ENCODE results near the gene TLCD3B. TPM values are rescaled to one million over a fixed set of nuclear protein-coding genes. Genes with fewer than 3 reads are reported as not detected.

Gene TLCD3B
- polyA plus RNA-seq, 1 experiment, result not detected

DNA sequence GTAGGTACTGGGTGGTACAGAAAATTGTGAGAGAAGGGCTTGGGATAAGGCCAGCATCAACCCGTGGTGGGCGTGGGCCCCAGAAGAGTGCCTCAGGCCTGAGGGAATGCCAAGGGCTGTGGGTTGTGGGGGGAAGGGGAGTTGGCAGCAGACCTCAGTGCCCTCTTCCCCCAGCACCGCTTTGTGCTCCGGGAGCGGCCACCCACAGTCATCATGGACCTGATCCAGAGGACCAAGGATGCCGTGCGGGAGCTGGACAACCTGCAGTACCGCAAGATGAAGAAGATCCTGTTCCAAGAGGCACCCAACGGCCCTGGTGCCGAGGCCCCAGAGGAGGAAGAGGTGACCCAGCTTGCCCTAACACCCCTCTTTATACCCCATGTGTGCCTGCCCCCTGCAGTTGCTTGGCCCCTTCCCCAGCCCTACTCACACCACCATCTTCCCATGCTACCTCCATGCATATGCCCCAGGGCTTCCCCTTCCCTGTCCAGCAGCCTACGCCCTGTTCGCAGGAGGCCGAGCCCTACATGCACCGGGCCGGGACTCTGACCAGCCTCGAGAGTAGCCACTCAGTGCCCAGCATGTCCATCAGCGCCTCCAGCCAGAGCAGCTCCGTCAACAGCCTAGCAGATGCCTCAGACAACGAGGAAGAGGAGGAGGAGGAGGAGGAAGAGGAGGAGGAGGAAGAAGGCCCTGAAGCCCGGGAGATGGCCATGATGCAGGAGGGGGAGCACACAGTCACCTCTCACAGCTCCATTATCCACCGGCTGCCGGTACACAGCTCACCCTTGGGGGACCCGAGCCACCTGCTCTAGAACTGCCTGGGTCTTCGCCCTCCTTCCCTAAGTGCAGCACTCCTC lies 48.3 kb downstream of the TLCD3B start:
- CTCF ChIA-PET, result no interaction called here

GRCh38 chr16:29978564-29979270 lies 52.4 kb downstream of the TLCD3B start:
- no peak overlapping the region for H3K27ac ChIP-seq (ENCODE audit: low read depth, low read length)
- no peaks in the 10 kb centered on the region for H3K27me3 ChIP-seq (ENCODE audit: control insufficient read depth, insufficient read depth, low read length)
- H3K4me3 ChIP-seq (ENCODE audit: low read depth, low read length), result no peak overlapping the region
- ChIA-PET POLR2A (no interaction called here), CTCF (interaction anchor here (0.6 to 1.8 kb wide), 2 partner anchors 78 to 114 kb away, joined by 4 read pairs; no protein-coding TSS in a partner anchor)
- DNase-seq (ENCODE audit: low read depth, low spot score), result no peak
- no peaks in the 10 kb centered on the region; the same call in 1 of the 2 replicates for H3K9me3 ChIP-seq (ENCODE audit: control insufficient read depth, insufficient read depth, low read length)
- TF ChIP-seq, protein P1, sequence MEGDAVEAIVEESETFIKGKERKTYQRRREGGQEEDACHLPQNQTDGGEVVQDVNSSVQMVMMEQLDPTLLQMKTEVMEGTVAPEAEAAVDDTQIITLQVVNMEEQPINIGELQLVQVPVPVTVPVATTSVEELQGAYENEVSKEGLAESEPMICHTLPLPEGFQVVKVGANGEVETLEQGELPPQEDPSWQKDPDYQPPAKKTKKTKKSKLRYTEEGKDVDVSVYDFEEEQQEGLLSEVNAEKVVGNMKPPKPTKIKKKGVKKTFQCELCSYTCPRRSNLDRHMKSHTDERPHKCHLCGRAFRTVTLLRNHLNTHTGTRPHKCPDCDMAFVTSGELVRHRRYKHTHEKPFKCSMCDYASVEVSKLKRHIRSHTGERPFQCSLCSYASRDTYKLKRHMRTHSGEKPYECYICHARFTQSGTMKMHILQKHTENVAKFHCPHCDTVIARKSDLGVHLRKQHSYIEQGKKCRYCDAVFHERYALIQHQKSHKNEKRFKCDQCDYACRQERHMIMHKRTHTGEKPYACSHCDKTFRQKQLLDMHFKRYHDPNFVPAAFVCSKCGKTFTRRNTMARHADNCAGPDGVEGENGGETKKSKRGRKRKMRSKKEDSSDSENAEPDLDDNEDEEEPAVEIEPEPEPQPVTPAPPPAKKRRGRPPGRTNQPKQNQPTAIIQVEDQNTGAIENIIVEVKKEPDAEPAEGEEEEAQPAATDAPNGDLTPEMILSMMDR (IDR thresholded peaks at IDR 0.05; ENCODE audit: low read depth, low read length), result no peak

More for the DNA sequence above, 48.3 kb downstream of the TLCD3B start:
- no peaks in the 10 kb centered on the region; the same call in 1 of the 2 replicates for H3K9me3 ChIP-seq (ENCODE audit: control insufficient read depth, insufficient read depth, low read length)
- no peak for DNase-seq (ENCODE audit: low read depth, low spot score)
- H3K27me3 ChIP-seq (ENCODE audit: control insufficient read depth, insufficient read depth, low read length), result no peaks in the 10 kb centered on the region
- TF ChIP-seq, protein P1 (IDR thresholded peaks at IDR 0.05; ENCODE audit: low read depth, low read length), result no peak
- POLR2A ChIA-PET, result no interaction called here
- no peak overlapping the region for H3K4me3 ChIP-seq (ENCODE audit: low read depth, low read length)
- H3K27ac ChIP-seq (ENCODE audit: low read depth, low read length), result no peak overlapping the region

GRCh38 chr16:29978081-29978480 lies 53.0 kb downstream of the TLCD3B start:
- no peaks in the 10 kb centered on the region; the same call in 1 of the 2 replicates for H3K9me3 ChIP-seq (ENCODE audit: control insufficient read depth, insufficient read depth, low read length)
- CTCF ChIA-PET, result interaction anchor here (0.6 kb wide), 1 partner anchor 77 kb away, joined by 4 read pairs; no protein-coding TSS in a partner anchor
- TF ChIP-seq, protein P1 (IDR thresholded peaks at IDR 0.05; ENCODE audit: low read depth, low read length), result no peak
- POLR2A ChIA-PET, result no interaction called here
- no peak overlapping the region for H3K4me3 ChIP-seq (ENCODE audit: low read depth, low read length)
- no peak overlapping the region for H3K27ac ChIP-seq (ENCODE audit: low read depth, low read length)
- no peak for DNase-seq (ENCODE audit: low read depth, low spot score)
- no peaks in the 10 kb centered on the region for H3K27me3 ChIP-seq (ENCODE audit: control insufficient read depth, insufficient read depth, low read length)

DNA sequence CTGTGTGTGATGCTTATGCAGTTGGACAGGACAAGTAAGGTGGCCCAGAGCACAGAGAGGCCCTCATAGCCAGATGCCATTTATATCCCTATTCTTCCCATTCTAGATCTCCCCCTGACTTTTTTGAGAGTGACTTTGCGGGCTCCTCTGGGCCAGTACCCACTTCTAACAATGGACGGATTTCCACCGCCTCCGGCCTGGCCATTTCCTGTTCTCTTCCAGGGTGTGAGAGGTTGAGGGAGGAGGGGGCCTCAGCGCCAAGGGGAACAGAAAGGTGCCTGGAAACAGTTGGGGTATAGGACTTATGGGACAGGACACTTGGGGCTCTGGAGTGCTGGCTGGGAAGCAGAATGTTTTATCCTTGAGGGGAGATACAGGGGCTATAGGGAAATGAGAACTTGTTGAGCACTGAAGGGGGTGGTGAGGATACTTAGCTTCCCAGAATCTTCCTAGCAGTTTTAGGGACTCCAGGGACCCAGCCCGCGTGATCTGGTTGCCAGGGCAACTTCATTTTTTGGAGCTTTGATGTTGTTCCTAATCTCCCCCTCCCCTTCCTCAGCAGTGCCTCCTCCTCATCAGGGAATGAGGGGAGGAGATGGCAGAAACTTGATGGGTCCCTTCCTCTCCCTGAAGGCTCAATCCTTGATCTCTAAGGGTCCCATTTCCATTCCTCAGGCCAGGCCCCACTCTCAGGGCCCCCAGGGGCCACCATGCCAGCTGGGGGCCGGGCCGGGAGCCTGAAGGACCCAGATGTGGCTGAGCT lies 53.8 kb downstream of the TLCD3B start:
- no peaks in the 10 kb centered on the region; the same call in 1 of the 2 replicates for H3K9me3 ChIP-seq (ENCODE audit: control insufficient read depth, insufficient read depth, low read length)
- ChIA-PET CTCF (no interaction called here), POLR2A (no interaction called here)
- TF ChIP-seq, protein P1 (IDR thresholded peaks at IDR 0.05; ENCODE audit: low read depth, low read length), result no peak
- no peak for DNase-seq (ENCODE audit: low read depth, low spot score)
- H3K27ac ChIP-seq (ENCODE audit: low read depth, low read length), result no peak overlapping the region
- H3K4me3 ChIP-seq (ENCODE audit: low read depth, low read length), result no peak overlapping the region
- no peaks in the 10 kb centered on the region for H3K27me3 ChIP-seq (ENCODE audit: control insufficient read depth, insufficient read depth, low read length)
